GM12878 (cell line): ENCODE results near the gene FBXW7. TPM values are rescaled to one million over a fixed set of nuclear protein-coding genes. Genes with fewer than 3 reads are reported as not detected.

Experiments
- ATAC-seq: fragments of 200-7000 bp; cut with Tn5 transposase; 3 replicates; pipeline ENCODE4 v1.9.1; 2020; ENCODE audit warnings: mild to moderate bottlenecking, moderate library complexity
- BruUV-seq: library from RNA; stranded (reverse); fragments of 400-500 nt; replicated peaks from 2 replicates; lab custom pipeline; 2021; lab: Mats Ljungman, UMichigan
- CTCF ChIA-PET: fragments of 300-600 bp; sonication (Branson Sonifier 250); formaldehyde crosslinking; extraction: SDS; loops from one replicate; lab custom pipeline; 2021; ENCODE audit warnings: inconsistent platforms; lab: Yijun Ruan, JAX
- POLR2A ChIA-PET: fragments of 350-600 bp; formaldehyde crosslinking; extraction: SDS; loops from one replicate; lab custom pipeline; 2021; ENCODE audit warnings: inconsistent platforms; lab: Charles Lee
- RAD21 ChIA-PET: fragments of 300-600 bp; sonication (Branson Sonifier 250); formaldehyde crosslinking; loops from one replicate; lab custom pipeline; 2023; ENCODE audit warnings: antibody characterized with exemption; ENCODE audit not compliant: unreplicated experiment; lab: Charles Lee
- SMC1A ChIA-PET: fragments of 300-600 bp; sonication (Branson Sonifier 250); formaldehyde crosslinking; loops from one replicate; lab custom pipeline; 2023; ENCODE audit not compliant: unreplicated experiment, uncharacterized antibody; lab: Charles Lee
- DNase-seq: peaks from one replicate; pipeline ENCODE4 v3.0.0-alpha.2; 2011; ENCODE audit warnings: low read depth, low spot score
- FAIRE-seq: peaks from 3 replicates; lab custom pipeline; 2011; peaks lifted over from hg19 to GRCh38; lab: Jason Lieb, UNC
- H2AFZ ChIP-seq: 2 replicates; pipeline ENCODE4 v1.6.0; 2011; ENCODE audit warnings: low read depth, low read length, control low read depth; ENCODE audit not compliant: control insufficient read depth
- H3K27ac ChIP-seq: 2 replicates; pipeline ENCODE4 v1.5.1; 2011; ENCODE audit warnings: control low read depth; ENCODE audit not compliant: control insufficient read depth, insufficient read depth
- H3K27me3 ChIP-seq, 2 experiments: replicated peaks in 1 of 2; 2 replicates each; pipeline versions ENCODE4 v1.6.0 to v1.6.1; 2011; ENCODE audit warnings: low read length in 1 of 2; ENCODE audit not compliant: control insufficient read depth in 2 of 2, insufficient read depth in 2 of 2
- H3K36me3 ChIP-seq, 2 experiments: 2 replicates each; pipeline ENCODE4 v1.5.1; 2011; ENCODE audit warnings: low read length in 1 of 2; ENCODE audit not compliant: control insufficient read depth in 2 of 2, insufficient read depth in 2 of 2
- H3K4me1 ChIP-seq: 2 replicates; pipeline ENCODE4 v1.6.1; 2011; ENCODE audit warnings: mild to moderate bottlenecking, low read length, moderate library complexity, mixed read lengths; ENCODE audit not compliant: control insufficient read depth, insufficient read depth
- H3K4me2 ChIP-seq: 2 replicates; pipeline ENCODE4 v1.6.0; 2011; ENCODE audit warnings: control low read depth; ENCODE audit not compliant: control insufficient read depth, insufficient read depth
- H3K4me3 ChIP-seq: fragments of 200-600 bp; sonication (generic); 2 replicates; pipeline ENCODE4 v1.5.1; 2016
- H3K79me2 ChIP-seq: 2 replicates; pipeline ENCODE4 v1.6.0; 2011; ENCODE audit warnings: low read length; ENCODE audit not compliant: control insufficient read depth, insufficient read depth
- H3K9ac ChIP-seq: 2 replicates; pipeline ENCODE4 v1.8.0; 2011; ENCODE audit warnings: low read length, control low read depth, mixed read lengths; ENCODE audit not compliant: control insufficient read depth, insufficient read depth
- H3K9me3 ChIP-seq: replicated peaks from 3 replicates; pipeline ENCODE4 v1.5.1; 2011; ENCODE audit warnings: mild to moderate bottlenecking, low read length; ENCODE audit not compliant: control insufficient read depth, insufficient read depth
- H4K20me1 ChIP-seq: 2 replicates; pipeline ENCODE4 v1.6.0; 2011; ENCODE audit not compliant: control insufficient read depth, insufficient read depth
- ATF7 ChIP-seq: fragments of 450-650 bp; IDR thresholded peaks from 2 replicates; pipeline ENCODE4 v1.6.1; 2016; ENCODE audit warnings: low read depth, mild to moderate bottlenecking
- BHLHE40 ChIP-seq, 2 experiments: fragments of 450-650 bp in 1 of 2; IDR thresholded peaks; 2 replicates each; pipeline ENCODE4 v1.6.1; 2011 to 2017; ENCODE audit warnings: low read depth in 2 of 2, borderline replicate concordance in 1 of 2, improper control_type of control experiment in 1 of 2, low read length in 1 of 2, mild to moderate bottlenecking in 1 of 2
- DPF2 ChIP-seq: fragments of 450-650 bp; IDR thresholded peaks from 2 replicates; pipeline ENCODE4 v1.6.1; 2017; ENCODE audit warnings: mild to moderate bottlenecking
- ESRRA ChIP-seq: IDR thresholded peaks from 2 replicates; pipeline ENCODE4 v1.6.1; 2012; ENCODE audit warnings: mild to moderate bottlenecking, low read length, improper control_type of control experiment
- ETV6 ChIP-seq, 2 experiments: fragments of 450-650 bp in 1 of 2; IDR thresholded peaks in 1 of 2; conservative IDR thresholded peaks in 1 of 2; 2 replicates each; pipeline ENCODE4 v1.6.1; 2014; ENCODE audit warnings: antibody characterized with exemption in 1 of 2, borderline replicate concordance in 1 of 2, low read depth in 1 of 2, mild to moderate bottlenecking in 1 of 2, moderate library complexity in 1 of 2
- MTA2 ChIP-seq: fragments of 450-650 bp; IDR thresholded peaks from 2 replicates; pipeline ENCODE4 v1.6.1; 2016; ENCODE audit warnings: low read depth, mild to moderate bottlenecking, moderate library complexity
- RB1 ChIP-seq: fragments of 450-650 bp; formaldehyde crosslinking; IDR thresholded peaks from 2 replicates; pipeline ENCODE4 v1.6.1; 2017; ENCODE audit warnings: mild to moderate bottlenecking, borderline replicate concordance
- RUNX3 ChIP-seq: IDR thresholded peaks from 2 replicates; pipeline ENCODE4 v1.6.1; 2012; ENCODE audit warnings: low read length, inconsistent platforms
- SP1 ChIP-seq: IDR thresholded peaks from one replicate; pipeline ENCODE4 v1.6.1; 2011; ENCODE audit warnings: low read depth, low read length
- SPI1 ChIP-seq: IDR thresholded peaks from 2 replicates; pipeline ENCODE4 v1.6.1; 2011; ENCODE audit warnings: low read depth, mild to moderate bottlenecking, low read length, moderate library complexity, borderline replicate concordance; ENCODE audit not compliant: insufficient read depth
- STAT1 ChIP-seq: fragments of 450-650 bp; conservative IDR thresholded peaks from 2 replicates; pipeline ENCODE4 v1.6.1; 2014; ENCODE audit warnings: antibody characterized with exemption, mild to moderate bottlenecking
- SUZ12 ChIP-seq: fragments of 200-600 bp; sonication (generic); IDR thresholded peaks from one replicate; pipeline ENCODE4 v1.6.1; 2018; ENCODE audit warnings: antibody characterized with exemption, mild to moderate bottlenecking; ENCODE audit not compliant: unreplicated experiment
- TCF3 ChIP-seq: IDR thresholded peaks from 2 replicates; pipeline ENCODE4 v1.6.1; 2012; ENCODE audit warnings: low read depth, mild to moderate bottlenecking, low read length, borderline replicate concordance; ENCODE audit not compliant: insufficient read depth
- WGBS: methylation state at CpG from one replicate; pipeline ENCODE4 v1.1.6; 2016; ENCODE audit warnings: low lambda C conversion rate; ENCODE audit not compliant: insufficient replicate concordance, insufficient coverage; ENCODE audit errors: missing lambda C conversion rate; 5-methylcytosine and 5-hydroxymethylcytosine counted together
- in situ Hi-C: fragments of 300-500 bp; cut with MboI; formaldehyde crosslinking; loops from 9 replicates; pipeline ENCODE4 v1.14.3; 2018; ENCODE audit warnings: mixed read lengths
- intact Hi-C: fragments of 100-400 bp; cut with micrococcal nuclease; formaldehyde crosslinking; loops from one replicate; pipeline ENCODE4 v1.14.2; 2022; ENCODE audit not compliant: unreplicated experiment
- polyA plus RNA-seq, 11 experiments: library from polyadenylated mRNA; depleted of rRNA in 4 of 11; unstranded in 6 of 11; stranded (reverse) in 5 of 11; fragments of >200 nt; fragmentation: Nextera tagmentation in 4 of 11; fragmentation: Illumina TruSeq in 1 of 11; extraction: Ambion mirVana in 4 of 11; extraction: Trizol in 1 of 11; gene quantifications; 1 replicate in 1 of 11; 2 replicates in 10 of 11; pipeline versions ENCODE4 v1.2.1 to v1.2.3, GENCODE V29; 2011 to 2016; ENCODE audit warnings: inconsistent platforms in 2 of 11, missing spikeins in 2 of 11, low read depth in 1 of 11
- total RNA-seq, 4 experiments: library from RNA; depleted of rRNA in 3 of 4; stranded (reverse); fragments of >200 nt in 3 of 4; fragmentation: Illumina TruSeq in 1 of 4; extraction: Trizol in 1 of 4; gene quantifications; 2 replicates each; pipeline versions ENCODE4 v1.2.1 to v1.2.3, GENCODE V29; 2013 to 2021
- TF ChIP-seq, protein P1 (sequence below): IDR thresholded peaks from 2 replicates; pipeline ENCODE4 v1.6.1; 2012; ENCODE audit warnings: low read depth, low read length, improper control_type of control experiment

FBXW7 gene
- total and polyA plus RNA-seq, 10 of the 15 experiments (the other 5 are each of a cell fraction or from before 2014, with no cell fraction given): 35.8 to 118 (median 47.2) TPM

DNA sequence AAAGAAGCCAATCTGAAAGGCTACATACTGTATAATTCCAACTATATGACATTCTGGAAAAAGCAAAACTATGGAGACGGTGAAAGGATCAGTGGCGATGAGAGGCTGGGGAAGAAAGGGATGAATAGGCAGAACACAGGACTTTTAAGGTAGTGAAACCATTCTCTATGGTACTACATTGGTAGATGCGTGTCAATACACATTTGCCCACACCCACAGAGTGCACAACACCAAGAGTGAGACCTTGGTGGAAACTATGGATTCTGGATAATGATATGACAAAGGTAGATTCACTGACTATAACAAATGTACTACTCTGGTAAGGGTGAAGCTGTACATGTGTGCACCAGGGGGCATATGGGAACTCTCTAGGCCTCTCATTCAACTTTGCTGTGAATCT lies 134.5 kb downstream of the FBXW7 start:
- no peak overlapping the region for H2AFZ ChIP-seq
- in situ Hi-C loops (no loop called here), intact Hi-C loops (no loop called here)
- peaks cover 3% of the 10 kb centered on the region for H3K4me1 ChIP-seq
- no peak overlapping the region for H3K27ac ChIP-seq
- no peaks in the 10 kb centered on the region for H4K20me1 ChIP-seq
- TF ChIP-seq SUZ12 (no peak), ETV6 (conservative IDR thresholded peaks at IDR 0.05 in 1 of 2, IDR thresholded peaks at IDR 0.05 in 1 of 2; ENCODE audit: borderline replicate concordance in 1 of 2, low read depth in 1 of 2) (no peak)
- POLR2A ChIA-PET: no interaction called here
- WGBS: 90% methylated on average over 3 of the region's 3 CpGs
- H3K36me3 ChIP-seq: peaks cover 0 to 11% of the 10 kb centered on the region in 2 experiments; a peak in 3 of 4 replicates
- FAIRE-seq (no peak), DNase-seq (no peak), ATAC-seq (peak; percentile 21; the same call in 2 of the 3 replicates)
- CTCF ChIA-PET: interaction anchor here (0.6 to 2.8 kb wide), 6 partner anchors 8 to 640 kb away, joined by 3 to 18 read pairs (median 4); no protein-coding TSS in a partner anchor
- BruUV-seq: no TSS peak
- no peak overlapping the region for H3K4me3 ChIP-seq
- H3K4me2 ChIP-seq: no peak overlapping the region
- no peak overlapping the region for H3K9ac ChIP-seq
- RAD21 ChIA-PET: interaction anchor here (1.2 kb wide), 1 partner anchor 327 kb away, joined by 3 read pairs; no protein-coding TSS in a partner anchor
- peaks cover 8% of the 10 kb centered on the region for H3K79me2 ChIP-seq
- SMC1A ChIA-PET: interaction anchor here (0.8 to 3.1 kb wide), 4 partner anchors 8 to 334 kb away, joined by 3 to 9 read pairs (median 4); no protein-coding TSS in a partner anchor
- no peaks in the 10 kb centered on the region; the same call in 2 of the 3 replicates for H3K9me3 ChIP-seq
- H3K27me3 ChIP-seq: no peaks in the 10 kb centered on the region

- no peak for FAIRE-seq
These were observed 136.6 kb downstream of the FBXW7 start for GRCh38 chr4:152399246-152399645.

More at GRCh38 chr4:152399246-152399645, 136.6 kb downstream of the FBXW7 start:
- no peak overlapping the region for H3K9ac ChIP-seq
- peak; percentile 28 for DNase-seq
- peak; percentile 86 for ATAC-seq
- H4K20me1 ChIP-seq: no peaks in the 10 kb centered on the region
- BruUV-seq: no TSS peak
- peaks cover 8% of the 10 kb centered on the region for H3K79me2 ChIP-seq
- H3K4me1 ChIP-seq: peaks cover 3% of the 10 kb centered on the region
- CTCF ChIA-PET: interaction anchor here (0.8 to 2.8 kb wide), 8 partner anchors 9 to 336 kb away, joined by 3 to 18 read pairs (median 6); no protein-coding TSS in a partner anchor
- H3K36me3 ChIP-seq: peaks cover 0 to 15% of the 10 kb centered on the region in 2 experiments; a peak in 3 of 4 replicates
- no peak overlapping the region; the same call in 1 of the 2 replicates for H3K27ac ChIP-seq
- RAD21 ChIA-PET: interaction anchor here (0.9 kb wide), 1 partner anchor 10 kb away, joined by 3 read pairs; no protein-coding TSS in a partner anchor
- POLR2A ChIA-PET: no interaction called here
- H3K4me2 ChIP-seq: no peak overlapping the region
- H3K9me3 ChIP-seq: no peaks in the 10 kb centered on the region; the same call in 2 of the 3 replicates
- SMC1A ChIA-PET: interaction anchor here (1.0 to 2.1 kb wide), 3 partner anchors 10 to 336 kb away, joined by 3 to 14 read pairs (median 5); no protein-coding TSS in a partner anchor
- in situ Hi-C loops (no loop called here), intact Hi-C loops (no loop called here)
- no peak overlapping the region for H3K4me3 ChIP-seq
- TF ChIP-seq, protein P1, sequence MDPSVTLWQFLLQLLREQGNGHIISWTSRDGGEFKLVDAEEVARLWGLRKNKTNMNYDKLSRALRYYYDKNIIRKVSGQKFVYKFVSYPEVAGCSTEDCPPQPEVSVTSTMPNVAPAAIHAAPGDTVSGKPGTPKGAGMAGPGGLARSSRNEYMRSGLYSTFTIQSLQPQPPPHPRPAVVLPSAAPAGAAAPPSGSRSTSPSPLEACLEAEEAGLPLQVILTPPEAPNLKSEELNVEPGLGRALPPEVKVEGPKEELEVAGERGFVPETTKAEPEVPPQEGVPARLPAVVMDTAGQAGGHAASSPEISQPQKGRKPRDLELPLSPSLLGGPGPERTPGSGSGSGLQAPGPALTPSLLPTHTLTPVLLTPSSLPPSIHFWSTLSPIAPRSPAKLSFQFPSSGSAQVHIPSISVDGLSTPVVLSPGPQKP: no peak
- no peak for TF ChIP-seq SP1
- no peak for TF ChIP-seq ESRRA
- TF ChIP-seq BHLHE40 (IDR thresholded peaks at IDR 0.05; ENCODE audit: borderline replicate concordance in 1 of 2, low read depth in 2 of 2, low read length in 1 of 2): peak in 1 of 2 experiments; percentile 23; a peak in 1 of 4 replicates
- peak; percentile 35; the same call in 1 of the 2 replicates for TF ChIP-seq MTA2
- 0 out of 2 replicates have a peak, but pooled peaks have one; percentile 14 for TF ChIP-seq ATF7
- no peak for TF ChIP-seq STAT1
- TF ChIP-seq SPI1: peak; percentile 9; the same call in 1 of the 2 replicates
- 0 out of 2 replicates have a peak, but pooled peaks have one; percentile 50 for TF ChIP-seq DPF2
- no peak for TF ChIP-seq TCF3
- TF ChIP-seq RB1: no peak
- TF ChIP-seq RUNX3: 0 out of 2 replicates have a peak, but pooled peaks have one; percentile 20
- no peak overlapping the region for H2AFZ ChIP-seq
- H3K27me3 ChIP-seq: no peaks in the 10 kb centered on the region
